ENCODE data around the gene FOXE1.

FOXE1 gene

GRCh38 chr9:97848480-97849237 lies 4.4 kb upstream of the FOXE1 start:
- DNase-seq = no peak

GRCh38 chr9:97849980-97850379 lies 3.0 kb upstream of the FOXE1 start:
- no peak for DNase-seq

DNA sequence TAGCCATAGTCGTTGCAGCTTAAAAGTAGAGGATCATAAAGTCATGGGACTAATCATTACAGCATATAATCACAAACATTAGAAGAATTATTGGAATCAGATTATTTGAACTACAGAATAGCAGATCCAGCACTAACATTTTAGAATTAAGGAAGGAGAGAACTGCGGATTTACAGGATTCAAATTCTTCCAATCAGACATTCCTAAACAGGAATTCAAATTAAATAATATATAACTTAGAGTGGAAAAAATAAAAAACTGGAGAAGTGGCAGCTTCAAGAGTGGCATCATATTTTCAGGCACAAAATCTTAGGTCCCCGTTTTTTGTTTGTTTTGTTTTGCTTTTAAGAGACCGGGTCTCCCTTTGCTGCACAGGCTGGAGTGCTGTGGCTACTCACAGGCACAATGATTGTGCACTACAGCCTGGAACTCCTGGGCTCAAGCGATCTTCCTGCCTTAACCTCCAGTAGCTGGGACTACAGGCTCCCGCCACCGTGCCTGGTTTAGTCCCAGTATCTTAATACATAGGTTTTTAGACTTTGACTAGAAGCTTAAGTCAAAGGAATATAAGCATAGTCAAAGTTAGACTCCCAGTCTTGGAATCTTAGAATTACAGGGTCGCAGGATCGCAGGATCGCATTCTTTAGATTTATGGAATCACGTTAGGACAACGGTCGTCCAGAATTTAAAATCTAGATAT lies 2.1 kb upstream of the FOXE1 start:
- no peak for DNase-seq

- DNase-seq = no peak
Observed at GRCh38 chr9:97851446-97851883, 1.6 kb upstream of the FOXE1 start.

DNA sequence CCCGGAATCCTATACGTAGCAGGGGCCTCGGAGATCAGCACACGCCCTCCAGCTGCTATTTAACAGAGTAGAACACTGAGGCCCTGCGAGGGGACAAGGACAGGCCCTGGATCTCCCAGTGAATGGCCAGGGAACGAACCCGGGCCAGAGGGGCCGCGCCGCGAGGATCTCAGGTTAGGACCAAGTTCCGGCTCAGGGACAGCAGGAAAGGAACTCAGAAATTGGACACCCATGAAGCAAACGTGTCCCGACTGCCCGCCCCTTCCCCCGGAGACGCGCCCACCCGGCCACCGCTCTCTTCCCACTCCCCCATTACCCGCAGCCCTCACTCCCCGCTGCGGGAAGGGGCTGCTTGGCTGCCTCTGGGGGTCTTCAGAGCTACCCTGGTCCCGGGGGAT lies 1.0 kb upstream of the FOXE1 start:
- no peak for DNase-seq

GRCh38 chr9:97852399-97853055 lies 499 bp upstream of the FOXE1 start:
- no peak for DNase-seq

DNA sequence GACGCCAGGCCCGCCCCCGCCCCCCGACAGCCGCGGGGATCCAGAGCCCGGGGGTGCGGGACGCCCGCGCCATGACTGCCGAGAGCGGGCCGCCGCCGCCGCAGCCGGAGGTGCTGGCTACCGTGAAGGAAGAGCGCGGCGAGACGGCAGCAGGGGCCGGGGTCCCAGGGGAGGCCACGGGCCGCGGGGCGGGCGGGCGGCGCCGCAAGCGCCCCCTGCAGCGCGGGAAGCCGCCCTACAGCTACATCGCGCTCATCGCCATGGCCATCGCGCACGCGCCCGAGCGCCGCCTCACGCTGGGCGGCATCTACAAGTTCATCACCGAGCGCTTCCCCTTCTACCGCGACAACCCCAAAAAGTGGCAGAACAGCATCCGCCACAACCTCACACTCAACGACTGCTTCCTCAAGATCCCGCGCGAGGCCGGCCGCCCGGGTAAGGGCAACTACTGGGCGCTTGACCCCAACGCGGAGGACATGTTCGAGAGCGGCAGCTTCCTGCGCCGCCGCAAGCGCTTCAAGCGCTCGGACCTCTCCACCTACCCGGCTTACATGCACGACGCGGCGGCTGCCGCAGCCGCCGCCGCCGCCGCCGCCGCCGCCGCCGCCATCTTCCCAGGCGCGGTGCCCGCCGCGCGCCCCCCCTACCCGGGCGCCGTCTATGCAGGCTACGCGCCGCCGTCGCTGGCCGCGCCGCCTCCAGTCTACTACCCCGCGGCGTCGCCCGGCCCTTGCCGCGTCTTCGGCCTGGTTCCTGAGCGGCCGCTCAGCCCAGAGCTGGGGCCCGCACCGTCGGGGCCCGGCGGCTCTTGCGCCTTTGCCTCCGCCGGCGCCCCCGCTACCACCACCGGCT lies 1.0 kb downstream of the FOXE1 start:
- no peak for DNase-seq

DNA sequence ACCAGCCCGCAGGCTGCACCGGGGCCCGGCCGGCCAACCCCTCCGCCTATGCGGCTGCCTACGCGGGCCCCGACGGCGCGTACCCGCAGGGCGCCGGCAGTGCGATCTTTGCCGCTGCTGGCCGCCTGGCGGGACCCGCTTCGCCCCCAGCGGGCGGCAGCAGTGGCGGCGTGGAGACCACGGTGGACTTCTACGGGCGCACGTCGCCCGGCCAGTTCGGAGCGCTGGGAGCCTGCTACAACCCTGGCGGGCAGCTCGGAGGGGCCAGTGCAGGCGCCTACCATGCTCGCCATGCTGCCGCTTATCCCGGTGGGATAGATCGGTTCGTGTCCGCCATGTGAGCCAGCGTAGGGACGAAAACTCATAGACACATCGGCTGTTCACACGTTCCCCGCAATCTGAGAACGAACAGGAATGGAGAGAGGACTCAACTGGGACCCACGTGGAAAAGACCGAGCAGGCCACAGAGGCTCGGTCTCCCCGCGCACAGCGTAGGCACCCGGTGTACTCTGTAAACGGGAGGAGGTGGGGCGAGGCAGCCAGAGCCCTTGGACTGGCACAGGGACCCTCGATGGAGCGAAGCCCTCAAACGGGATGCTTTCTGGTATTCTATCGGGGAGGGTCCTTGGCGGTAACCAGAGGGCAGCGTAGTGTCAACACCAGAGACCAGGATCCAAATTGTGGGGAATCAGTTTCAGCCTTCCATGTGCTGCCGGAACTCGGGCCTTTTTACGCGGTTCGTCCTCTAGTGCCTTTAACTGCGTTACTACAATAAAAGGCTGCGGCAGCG lies 1.9 kb downstream of the FOXE1 start:
- no peak for DNase-seq

GRCh38 chr9:97855486-97855875 lies 2.5 kb downstream of the FOXE1 start:
- DNase-seq = no peak

GRCh38 chr9:97855899-97856298 lies 2.9 kb downstream of the FOXE1 start:
- DNase-seq = no peak

DNA sequence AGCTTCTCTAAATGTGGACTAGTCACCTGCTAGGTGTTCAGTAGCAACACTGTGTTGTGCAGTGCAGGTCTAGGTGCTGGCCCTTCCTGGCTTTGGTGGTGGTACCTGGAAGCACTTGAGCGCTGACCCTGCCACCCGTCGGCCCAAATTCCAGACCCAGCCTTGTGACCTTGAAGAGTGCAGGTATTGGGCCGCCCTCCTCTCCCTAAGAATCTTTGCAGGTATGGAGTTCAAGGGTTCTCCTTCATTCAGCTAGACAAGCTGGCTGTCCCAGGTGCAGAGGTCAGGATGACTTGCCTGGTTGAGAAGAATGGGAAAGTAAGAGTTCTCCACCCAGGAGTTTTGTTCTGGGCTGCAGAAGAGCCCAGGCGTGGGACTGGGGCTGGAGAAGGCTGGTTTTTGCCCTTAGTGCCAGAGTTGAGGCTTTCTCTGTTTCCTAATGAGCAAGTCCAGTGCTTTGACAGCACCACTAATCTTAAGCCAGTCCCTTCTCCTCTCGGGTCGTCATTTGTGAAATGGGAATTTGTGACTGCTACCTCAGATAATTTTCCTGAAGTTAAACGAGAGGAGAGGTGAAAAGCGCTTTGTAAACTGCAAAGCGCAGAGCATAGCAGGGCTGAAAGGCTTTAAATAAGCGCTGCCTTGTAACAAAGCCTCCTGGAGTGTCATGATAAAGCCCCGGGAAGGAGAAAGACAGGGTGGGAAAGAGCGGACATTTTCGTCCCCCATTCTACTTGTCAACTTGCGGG lies 4.0 kb downstream of the FOXE1 start:
- DNase-seq = no peak

DNA sequence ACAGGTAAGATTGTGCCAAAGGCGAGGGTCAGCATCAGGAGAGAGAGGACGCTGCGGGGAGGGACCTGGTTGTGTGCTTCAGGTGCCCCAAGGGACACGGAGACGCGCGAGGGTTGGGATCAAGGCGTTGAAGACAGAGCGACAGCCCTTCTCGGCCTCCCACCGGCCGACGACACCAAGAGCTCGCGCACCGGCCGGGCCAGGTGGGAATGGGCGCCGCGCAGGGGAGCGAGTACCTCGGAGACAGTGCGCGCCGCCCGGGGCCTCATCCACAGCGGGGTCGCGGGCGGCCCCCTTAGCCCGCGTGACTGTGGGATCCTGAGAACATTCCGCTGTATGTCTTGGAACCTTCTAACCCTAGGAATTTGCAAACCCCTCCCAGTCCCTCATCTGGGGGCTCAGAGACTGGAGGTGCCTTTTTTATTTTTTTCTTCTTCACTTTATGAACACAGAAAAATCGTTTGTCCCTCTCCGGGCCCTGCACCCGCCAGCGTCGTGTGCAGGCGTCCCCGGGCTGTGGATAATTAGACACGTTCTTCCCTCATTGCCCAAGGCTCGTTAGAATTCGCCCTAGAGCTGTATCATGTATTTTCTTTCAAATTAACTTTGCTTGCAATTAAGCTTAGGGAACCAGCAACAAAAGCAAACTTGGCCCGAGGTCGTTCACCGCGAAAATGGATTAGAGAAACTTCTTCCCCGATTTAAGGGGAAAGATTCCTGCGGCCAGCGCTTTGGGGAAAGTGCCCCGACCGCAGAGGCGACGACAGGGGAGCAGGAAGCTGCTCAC lies 4.8 kb downstream of the FOXE1 start:
- DNase-seq = no peak

DNA sequence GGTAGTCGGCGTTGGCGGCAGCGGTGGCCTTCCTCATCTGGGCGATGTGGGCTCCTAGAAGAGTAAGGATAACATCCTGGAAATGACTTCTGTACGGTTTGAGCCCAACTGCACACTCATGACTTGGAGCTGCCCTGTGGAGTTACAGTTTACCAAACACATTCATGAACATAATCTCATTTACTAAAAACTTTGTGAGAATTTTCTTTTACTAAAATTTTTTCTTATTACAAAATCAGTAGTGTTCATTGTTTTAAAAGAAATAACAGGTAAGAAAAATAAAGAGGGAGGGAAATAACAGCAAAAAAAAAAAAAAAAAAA lies 5.3 kb downstream of the FOXE1 start:
- DNase-seq = no peak

DNA sequence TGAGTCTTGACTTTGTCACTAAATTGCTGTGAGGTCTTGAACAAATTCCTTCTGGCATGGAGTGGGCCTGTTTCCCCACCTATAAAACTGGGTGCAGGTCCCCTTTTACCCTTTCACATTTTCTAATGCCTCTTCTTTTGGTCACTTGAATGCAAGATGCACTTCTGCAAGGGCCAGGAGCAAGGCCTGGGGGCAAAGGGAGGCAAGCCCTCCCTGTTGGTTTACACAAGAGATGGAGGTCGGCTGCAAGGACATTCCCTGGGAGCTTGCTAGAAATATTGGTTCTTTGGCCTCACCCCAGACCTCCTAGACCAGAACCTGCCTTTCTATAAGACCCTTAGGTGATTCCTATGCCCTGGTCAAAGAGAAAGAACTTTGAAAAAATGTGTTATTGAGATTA lies 5.8 kb downstream of the FOXE1 start:
- DNase-seq = no peak

- DNase-seq = no peak
Observed at GRCh38 chr9:97859346-97859745, 6.3 kb downstream of the FOXE1 start.

DNA sequence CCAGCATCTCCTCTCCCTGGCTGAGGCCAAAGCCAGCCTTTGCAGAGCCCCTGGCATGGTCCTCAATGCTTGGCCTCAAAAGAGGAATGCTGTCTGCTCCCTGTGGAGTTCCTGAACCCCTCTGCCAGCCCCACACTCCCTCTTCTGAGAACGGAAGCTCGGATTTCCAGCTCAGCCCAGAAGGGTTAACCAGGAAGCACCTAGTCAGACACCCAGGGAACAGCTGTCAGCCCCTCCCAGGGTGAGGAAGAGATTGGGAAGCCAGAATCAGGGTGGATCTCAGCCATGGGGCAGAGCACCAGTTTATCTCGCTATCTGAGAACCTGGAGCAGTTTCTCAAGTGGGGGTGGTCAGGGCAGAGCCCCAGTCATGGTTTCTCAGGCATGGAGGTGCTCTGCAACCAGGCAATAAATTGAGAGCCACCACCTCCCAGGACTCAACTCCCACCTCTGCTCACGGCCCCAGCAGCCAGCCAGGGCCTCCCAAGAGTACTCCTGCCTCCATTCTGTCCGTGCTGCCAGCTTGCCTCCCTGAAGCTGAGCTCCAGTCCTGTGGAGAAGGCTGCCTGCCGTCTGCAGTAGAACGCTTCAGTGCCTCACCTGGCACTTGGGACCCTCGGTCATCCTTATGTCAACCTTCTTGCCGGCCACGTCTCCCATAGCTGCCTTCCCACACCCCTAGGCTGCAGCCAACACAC lies 7.6 kb downstream of the FOXE1 start:
- DNase-seq = no peak

GRCh38 chr9:97861148-97861475 lies 8.1 kb downstream of the FOXE1 start:
- no peak for DNase-seq

GRCh38 chr9:97863314-97863713 lies 10.3 kb downstream of the FOXE1 start:
- no peak for DNase-seq

GRCh38 chr9:97864396-97864795 lies 11.4 kb downstream of the FOXE1 start:
- DNase-seq = no peak

- no peak for DNase-seq
Observed at GRCh38 chr9:97866300-97866699, 13.3 kb downstream of the FOXE1 start.
